PC-3 (cell line): ENCODE results near the gene FPR1. TPM values are rescaled to one million over a fixed set of nuclear protein-coding genes. Genes with fewer than 3 reads are reported as not detected.

ENCODE experiments used
- ATAC-seq: fragments of 200-7000 bp; cut with Tn5 transposase; 2 replicates; pipeline ENCODE4 v1.9.1; 2020; ENCODE audit warnings: mild to moderate bottlenecking, moderate library complexity
- BruUV-seq: library from RNA; stranded (reverse); fragments of 400-500 nt; replicated peaks from 2 replicates; lab custom pipeline; 2021; lab: Mats Ljungman, UMichigan
- CTCF ChIA-PET: fragments of 300-600 bp; sonication (Branson Sonifier 250); formaldehyde crosslinking; loops from one replicate; lab custom pipeline; 2022; ENCODE audit warnings: antibody characterized with exemption; lab: Charles Lee
- POLR2A ChIA-PET: fragments of 300-600 bp; sonication (Branson Sonifier 250); formaldehyde crosslinking; loops from one replicate; lab custom pipeline; 2022; ENCODE audit warnings: antibody characterized with exemption; ENCODE audit not compliant: unreplicated experiment; lab: Charles Lee
- DNase-seq: peaks from one replicate; pipeline ENCODE4 v3.0.0-alpha.2; 2015
- H2AFZ ChIP-seq: fragments of 300-600 bp; sonication (generic); 2 replicates; pipeline ENCODE4 v1.6.0; 2016; ENCODE audit warnings: antibody characterized with exemption, low read length
- H3F3A ChIP-seq: fragments of 300-600 bp; sonication (generic); one replicate; pipeline ENCODE4 v1.6.0; 2017; ENCODE audit warnings: antibody characterized with exemption, low read length, control low read depth, mild to moderate bottlenecking; ENCODE audit not compliant: unreplicated experiment
- H3K27ac ChIP-seq: fragments of 300-600 bp; sonication (generic); 2 replicates; pipeline ENCODE4 v1.5.1; 2016; ENCODE audit warnings: mild to moderate bottlenecking, low read length
- H3K27me3 ChIP-seq: fragments of 300-600 bp; sonication (generic); 2 replicates; pipeline ENCODE4 v1.6.1; 2016; ENCODE audit warnings: low read length, mixed read lengths
- H3K36me3 ChIP-seq: fragments of 300-600 bp; sonication (generic); 2 replicates; pipeline ENCODE4 v1.6.1; 2016; ENCODE audit warnings: low read depth, mixed run types, low read length, mixed read lengths
- H3K4me1 ChIP-seq: fragments of 300-600 bp; sonication (generic); 2 replicates; pipeline ENCODE4 v1.5.1; 2016; ENCODE audit warnings: low read length; ENCODE audit not compliant: insufficient read depth
- H3K4me2 ChIP-seq: fragments of 300-600 bp; sonication (generic); 2 replicates; pipeline ENCODE4 v1.6.0; 2016; ENCODE audit warnings: low read length
- H3K4me3 ChIP-seq: fragments of 300-600 bp; sonication (generic); 2 replicates; pipeline ENCODE4 v1.5.1; 2016; ENCODE audit warnings: mild to moderate bottlenecking, low read length, mixed read lengths
- H3K79me2 ChIP-seq: fragments of 300-600 bp; sonication (generic); 2 replicates; pipeline ENCODE4 v1.6.1; 2017; ENCODE audit warnings: low read length, mixed read lengths
- H3K9ac ChIP-seq: fragments of 300-600 bp; sonication (generic); 2 replicates; pipeline ENCODE4 v1.6.0; 2016; ENCODE audit warnings: mild to moderate bottlenecking, low read length
- H3K9me2 ChIP-seq: fragments of 300-600 bp; sonication (generic); replicated peaks from 2 replicates; pipeline ENCODE4 v1.6.1; 2016; ENCODE audit warnings: mixed run types, low read length, mixed read lengths
- H3K9me3 ChIP-seq: fragments of 300-600 bp; sonication (generic); 2 replicates; pipeline ENCODE4 v1.6.1; 2016; ENCODE audit warnings: low read length, mixed read lengths
- H4K20me1 ChIP-seq: fragments of 300-600 bp; sonication (generic); 2 replicates; pipeline ENCODE4 v1.6.1; 2016; ENCODE audit warnings: low read length, mixed read lengths
- EZH2 ChIP-seq: fragments of 300-600 bp; sonication (generic); IDR thresholded peaks from one replicate; pipeline ENCODE4 v1.6.1; 2017; ENCODE audit warnings: antibody characterized with exemption, mild to moderate bottlenecking, low read length; ENCODE audit not compliant: unreplicated experiment
- EZH2phosphoT487 ChIP-seq: fragments of 300-600 bp; sonication (generic); IDR thresholded peaks from 2 replicates; pipeline ENCODE4 v1.6.1; 2018; ENCODE audit warnings: mild to moderate bottlenecking, antibody characterized with exemption, low read length, borderline replicate concordance
- intact Hi-C: fragments of 100-400 bp; cut with micrococcal nuclease; formaldehyde crosslinking; loops from 2 replicates; pipeline ENCODE4 v1.9.0; 2023
- total RNA-seq: library from RNA; depleted of rRNA; stranded (reverse); fragments of >200 nt; gene quantifications from 2 replicates; pipeline ENCODE4 v1.2.3, GENCODE V29; 2014
- TF ChIP-seq, protein P1 (sequence below): fragments of 300-600 bp; sonication (generic); conservative IDR thresholded peaks from 2 replicates; pipeline ENCODE4 v1.5.1; 2017; ENCODE audit warnings: antibody characterized with exemption, low read depth, mild to moderate bottlenecking, low read length

FPR1 gene
- total RNA-seq, 1 experiment from 2014 or later: 0.55 TPM

DNA sequence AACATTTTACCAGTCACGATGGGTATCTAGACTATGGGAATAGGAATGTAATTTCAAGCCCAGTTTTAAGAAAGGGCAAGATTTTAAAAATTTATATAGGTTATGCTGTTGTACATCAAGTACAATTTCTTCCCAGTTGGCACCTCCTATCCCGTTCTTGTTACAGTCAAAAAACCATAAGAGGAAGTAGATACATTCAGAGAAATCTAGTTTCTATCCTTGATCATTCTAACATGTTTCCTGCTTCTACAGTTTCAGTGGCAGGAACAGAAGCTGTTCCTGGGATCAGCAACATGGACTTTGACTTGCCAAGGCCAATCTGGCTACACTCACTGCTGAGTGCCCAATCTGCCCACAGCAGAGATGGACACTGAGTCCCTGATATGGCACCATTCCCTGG is 28.6 kb upstream of the FPR1 start:
- Histone ChIP-seq H3K36me3 (no peaks in the 10 kb centered on the region), H2AFZ (no peak overlapping the region), H4K20me1 (no peaks in the 10 kb centered on the region), H3K9ac (no peak overlapping the region), H3K79me2 (no peaks in the 10 kb centered on the region), H3K4me3 (no peak overlapping the region), H3K9me2 (no peaks in the 10 kb centered on the region), H3K9me3 (no peaks in the 10 kb centered on the region), H3K4me1 (peaks cover 16% of the 10 kb centered on the region), H3K4me2 (no peak overlapping the region), H3K27ac (no peak overlapping the region), H3K27me3 (peaks cover 18% of the 10 kb centered on the region; the same call in 1 of the 2 replicates), H3F3A (no peaks in the 10 kb centered on the region)
- DNase-seq (no peak), ATAC-seq (no peak)
- TF ChIP-seq, protein P1, sequence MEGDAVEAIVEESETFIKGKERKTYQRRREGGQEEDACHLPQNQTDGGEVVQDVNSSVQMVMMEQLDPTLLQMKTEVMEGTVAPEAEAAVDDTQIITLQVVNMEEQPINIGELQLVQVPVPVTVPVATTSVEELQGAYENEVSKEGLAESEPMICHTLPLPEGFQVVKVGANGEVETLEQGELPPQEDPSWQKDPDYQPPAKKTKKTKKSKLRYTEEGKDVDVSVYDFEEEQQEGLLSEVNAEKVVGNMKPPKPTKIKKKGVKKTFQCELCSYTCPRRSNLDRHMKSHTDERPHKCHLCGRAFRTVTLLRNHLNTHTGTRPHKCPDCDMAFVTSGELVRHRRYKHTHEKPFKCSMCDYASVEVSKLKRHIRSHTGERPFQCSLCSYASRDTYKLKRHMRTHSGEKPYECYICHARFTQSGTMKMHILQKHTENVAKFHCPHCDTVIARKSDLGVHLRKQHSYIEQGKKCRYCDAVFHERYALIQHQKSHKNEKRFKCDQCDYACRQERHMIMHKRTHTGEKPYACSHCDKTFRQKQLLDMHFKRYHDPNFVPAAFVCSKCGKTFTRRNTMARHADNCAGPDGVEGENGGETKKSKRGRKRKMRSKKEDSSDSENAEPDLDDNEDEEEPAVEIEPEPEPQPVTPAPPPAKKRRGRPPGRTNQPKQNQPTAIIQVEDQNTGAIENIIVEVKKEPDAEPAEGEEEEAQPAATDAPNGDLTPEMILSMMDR: no peak
- TF ChIP-seq EZH2phosphoT487 (no peak), EZH2 (no peak)
- ChIA-PET CTCF (no interaction called here), POLR2A (no interaction called here)
- BruUV-seq: no TSS peak
- intact Hi-C loops: no loop called here

DNA sequence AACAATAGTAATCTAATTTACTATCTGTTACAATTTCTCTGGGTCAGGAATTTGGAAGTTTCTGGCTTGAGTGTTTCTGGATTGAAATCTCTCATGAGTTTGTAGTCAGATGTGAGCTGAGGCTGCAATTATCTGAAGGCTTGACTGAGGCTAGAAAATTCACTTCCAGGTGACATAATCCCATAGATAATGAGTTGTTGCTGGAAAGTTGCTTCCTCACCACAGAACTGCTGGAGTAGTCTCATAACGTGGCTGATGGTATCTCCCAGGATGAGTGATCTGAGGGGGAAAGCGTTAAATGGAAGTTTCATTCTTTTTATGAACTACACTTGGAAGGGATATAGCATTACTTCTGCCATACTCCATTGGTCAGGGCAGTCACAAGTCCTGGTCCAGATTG is 28.0 kb upstream of the FPR1 start:
- no peaks in the 10 kb centered on the region for H3K36me3 ChIP-seq
- H3K4me1 ChIP-seq: peaks cover 12% of the 10 kb centered on the region
- H3K9me2 ChIP-seq: no peaks in the 10 kb centered on the region
- TF ChIP-seq EZH2 (no peak), EZH2phosphoT487 (no peak)
- TF ChIP-seq, protein P1: no peak
- H3K9ac ChIP-seq: no peak overlapping the region
- ChIA-PET CTCF (no interaction called here), POLR2A (no interaction called here)
- DNase-seq (no peak), ATAC-seq (no peak)
- H3K79me2 ChIP-seq: no peaks in the 10 kb centered on the region
- no peak overlapping the region for H2AFZ ChIP-seq
- no TSS peak for BruUV-seq
- no peaks in the 10 kb centered on the region for H3K9me3 ChIP-seq
- H3K27ac ChIP-seq: no peak overlapping the region
- no peaks in the 10 kb centered on the region for H3F3A ChIP-seq
- peaks cover 18% of the 10 kb centered on the region; the same call in 1 of the 2 replicates for H3K27me3 ChIP-seq
- no peak overlapping the region for H3K4me2 ChIP-seq
- intact Hi-C loops: loop anchor here (2.0 kb wide), 1 partner anchor 115 kb away; no protein-coding TSS in a partner anchor
- H3K4me3 ChIP-seq: no peak overlapping the region
- no peaks in the 10 kb centered on the region for H4K20me1 ChIP-seq

DNA sequence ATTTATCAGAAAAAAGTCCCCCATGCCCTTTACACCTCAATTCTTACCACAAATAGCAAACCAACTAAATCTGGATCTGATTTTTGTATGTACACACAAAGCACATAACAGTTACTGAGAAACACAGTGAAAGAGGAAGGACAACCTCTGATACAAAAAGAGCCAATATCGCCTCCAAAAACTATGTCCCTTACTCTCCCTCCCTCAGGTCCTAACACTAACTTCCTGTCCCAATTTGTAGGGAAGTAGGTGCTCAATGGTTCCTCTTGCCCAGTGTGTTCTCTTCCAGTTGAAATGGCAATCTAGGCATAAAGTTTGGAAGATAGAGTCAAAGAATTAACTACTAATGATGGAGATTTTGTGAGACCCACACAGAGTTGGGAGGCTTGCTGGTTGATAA is 27.5 kb upstream of the FPR1 start:
- H3K4me2 ChIP-seq: no peak overlapping the region
- ATAC-seq (no peak), DNase-seq (no peak)
- H3K27ac ChIP-seq: no peak overlapping the region
- ChIA-PET POLR2A (no interaction called here), CTCF (no interaction called here)
- H3K79me2 ChIP-seq: no peaks in the 10 kb centered on the region
- no peaks in the 10 kb centered on the region for H3K9me3 ChIP-seq
- H3K27me3 ChIP-seq: peaks cover 18% of the 10 kb centered on the region; the same call in 1 of the 2 replicates
- H4K20me1 ChIP-seq: no peaks in the 10 kb centered on the region
- no peaks in the 10 kb centered on the region for H3F3A ChIP-seq
- H3K9me2 ChIP-seq: no peaks in the 10 kb centered on the region
- H3K9ac ChIP-seq: no peak overlapping the region
- intact Hi-C loops: loop anchor here (2.0 kb wide), 1 partner anchor 114 kb away; no protein-coding TSS in a partner anchor
- H3K4me1 ChIP-seq: peaks cover 7% of the 10 kb centered on the region
- H3K36me3 ChIP-seq: no peaks in the 10 kb centered on the region
- no peak for TF ChIP-seq EZH2
- TF ChIP-seq, protein P1: no peak
- no peak for TF ChIP-seq EZH2phosphoT487
- BruUV-seq: no TSS peak
- no peak overlapping the region for H2AFZ ChIP-seq
- H3K4me3 ChIP-seq: no peak overlapping the region
